ENCODE data around the gene OTUD5.
A peak's percentile ranks its signal among the peaks of the same experiment; 100 is the strongest.

The OTUD5 gene

GRCh38 chrX:48937054-48937907, 20.1 kb downstream of the OTUD5 start:
- no peak for DNase-seq

- DNase-seq, result no peak
These were observed 20.9 kb downstream of the OTUD5 start for GRCh38 chrX:48936429-48937053.

GRCh38 chrX:48935301-48935670, 22.1 kb downstream of the OTUD5 start:
- no peak for DNase-seq

- DNase-seq, result no peak
These were observed 22.7 kb downstream of the OTUD5 start for GRCh38 chrX:48934581-48935300.

- no peak for DNase-seq
These were observed 23.6 kb downstream of the OTUD5 start for GRCh38 chrX:48933757-48934156.

GRCh38 chrX:48927736-48928382, 29.5 kb downstream of the OTUD5 start:
- DNase-seq, result no peak

GRCh38 chrX:48927123-48927522, 30.3 kb downstream of the OTUD5 start:
- DNase-seq, result no peak

- DNase-seq, result no peak
These were observed 33.1 kb downstream of the OTUD5 start for GRCh38 chrX:48924270-48924669.

GRCh38 chrX:48923771-48924170, 33.6 kb downstream of the OTUD5 start:
- no peak for DNase-seq

- no peak for DNase-seq
These were observed 36.7 kb downstream of the OTUD5 start for GRCh38 chrX:48920718-48921104.

- DNase-seq, result no peak
These were observed 37.3 kb downstream of the OTUD5 start for GRCh38 chrX:48919947-48920717.

GRCh38 chrX:48919360-48919841, 38.0 kb downstream of the OTUD5 start:
- DNase-seq, result peak; percentile 62

- peak; percentile 97 for DNase-seq
These were observed 38.6 kb downstream of the OTUD5 start, which contains the start of gene PIM2 for GRCh38 chrX:48918643-48919340. TSS of gene PIM2 (minus strand) at chrX:48919024. CDS start at chrX:48918834, 190 bp downstream.

- peak; percentile 49 for DNase-seq
These were observed 39.1 kb downstream of the OTUD5 start for GRCh38 chrX:48918301-48918642.

GRCh38 chrX:48917139-48918001, 40.0 kb downstream of the OTUD5 start:
- peak; percentile 93 for DNase-seq

GRCh38 chrX:48914593-48915493, 42.6 kb downstream of the OTUD5 start:
- DNase-seq, result no peak

- no peak for DNase-seq
These were observed 43.6 kb downstream of the OTUD5 start for GRCh38 chrX:48913605-48914366.

GRCh38 chrX:48911412-48912182, 45.8 kb downstream of the OTUD5 start, which contains the start of gene SLC35A2:
TSS of gene SLC35A2 (minus strand) at chrX:48911646. CDS start at chrX:48911636, 10 bp downstream.
- peak; percentile 91 for DNase-seq

Data from NCI-H69 (cell line).